Measurements from ENCODE around the gene CSH2.

Gene CSH2

GRCh38 chr17:63833741-63834373 is 39.6 kb downstream of the CSH2 start:
- no peak for DNase-seq

- no peak for DNase-seq
Observed at GRCh38 chr17:63833026-63833740, 40.3 kb downstream of the CSH2 start.

GRCh38 chr17:63832455-63832854 is 41.0 kb downstream of the CSH2 start:
- DNase-seq: no peak

- no peak for DNase-seq
Observed at GRCh38 chr17:63832014-63832413, 41.5 kb downstream of the CSH2 start.

- DNase-seq: no peak
Observed at GRCh38 chr17:63831505-63831904, 42.0 kb downstream of the CSH2 start.

- DNase-seq: no peak
Observed at GRCh38 chr17:63830904-63831491, 42.5 kb downstream of the CSH2 start.

- no peak for DNase-seq
Observed at GRCh38 chr17:63830278-63830677, 43.2 kb downstream of the CSH2 start.

- DNase-seq: no peak
Observed at GRCh38 chr17:63828936-63829335, 44.5 kb downstream of the CSH2 start.

GRCh38 chr17:63827801-63828221 is 45.7 kb downstream of the CSH2 start:
- DNase-seq: no peak

- DNase-seq: peak; percentile 97
Observed at GRCh38 chr17:63827002-63827800, 46.3 kb downstream of the CSH2 start, which contains the start of the genes FTSJ3 and PSMC5. Gene FTSJ3, minus strand, starts transcription at chr17:63827663. Its CDS starts 761 bp downstream, at chr17:63826902. Gene PSMC5, plus strand, starts transcription at chr17:63827431. Its CDS starts 60 bp downstream, at chr17:63827491.

- DNase-seq: no peak
Observed at GRCh38 chr17:63826468-63827001, 46.9 kb downstream of the CSH2 start.

- no peak for DNase-seq
Observed at GRCh38 chr17:63824362-63824761, 49.1 kb downstream of the CSH2 start.

GRCh38 chr17:63823659-63824331 is 49.7 kb downstream of the CSH2 start:
- no peak for DNase-seq

- no peak for DNase-seq
Observed at GRCh38 chr17:63822537-63822936, 50.9 kb downstream of the CSH2 start.
